Subcutaneous abdominal adipose tissue (tissue), 5 donors: ENCODE results near the gene JPT1.
"Not testable (repeated sequence)": the region's sequence is repeated elsewhere in the genome, so short reads cannot be mapped to it uniquely, and the experiment has no call there.

Source experiments
- H3K27ac ChIP-seq: one replicate; pipeline ENCODE4 v1.7.0; 2013; ENCODE audit warnings: low read depth, mild to moderate bottlenecking, inconsistent platforms, low read length, moderate library complexity
- H3K27me3 ChIP-seq, 5 donors: one replicate each; pipeline ENCODE4 v1.7.0; 2013; ENCODE audit warnings: low read length in 5 of 5, inconsistent platforms in 1 of 5; ENCODE audit not compliant: control insufficient read depth in 5 of 5, insufficient read depth in 4 of 5
- H3K36me3 ChIP-seq, 5 donors: one replicate each; pipeline ENCODE4 v1.7.0; 2013; ENCODE audit warnings: low read length in 5 of 5; ENCODE audit not compliant: control insufficient read depth in 5 of 5, insufficient read depth in 5 of 5
- H3K4me1 ChIP-seq, 5 donors: one replicate each; pipeline ENCODE4 v1.7.0; 2013; ENCODE audit warnings: low read length in 5 of 5, mild to moderate bottlenecking in 3 of 5, moderate library complexity in 1 of 5; ENCODE audit not compliant: control insufficient read depth in 5 of 5, insufficient read depth in 5 of 5
- H3K4me3 ChIP-seq, 5 donors: one replicate each; pipeline ENCODE4 v1.7.0; 2013; ENCODE audit warnings: low read length in 5 of 5, low read depth in 1 of 5
- H3K9ac ChIP-seq, 5 donors: one replicate each; pipeline ENCODE4 v1.7.0; 2013; ENCODE audit warnings: low read length in 5 of 5, mild to moderate bottlenecking in 4 of 5, moderate library complexity in 3 of 5
- H3K9me3 ChIP-seq, 5 donors: one replicate each; pipeline ENCODE4 v1.7.0; 2013; ENCODE audit warnings: low read length in 5 of 5; ENCODE audit not compliant: control insufficient read depth in 5 of 5
- donor health status: healthy.
- donor health status: healthy.
- donor health status: healthy.
- donor health status: healthy.
- donor health status: healthy.

The JPT1 gene

DNA sequence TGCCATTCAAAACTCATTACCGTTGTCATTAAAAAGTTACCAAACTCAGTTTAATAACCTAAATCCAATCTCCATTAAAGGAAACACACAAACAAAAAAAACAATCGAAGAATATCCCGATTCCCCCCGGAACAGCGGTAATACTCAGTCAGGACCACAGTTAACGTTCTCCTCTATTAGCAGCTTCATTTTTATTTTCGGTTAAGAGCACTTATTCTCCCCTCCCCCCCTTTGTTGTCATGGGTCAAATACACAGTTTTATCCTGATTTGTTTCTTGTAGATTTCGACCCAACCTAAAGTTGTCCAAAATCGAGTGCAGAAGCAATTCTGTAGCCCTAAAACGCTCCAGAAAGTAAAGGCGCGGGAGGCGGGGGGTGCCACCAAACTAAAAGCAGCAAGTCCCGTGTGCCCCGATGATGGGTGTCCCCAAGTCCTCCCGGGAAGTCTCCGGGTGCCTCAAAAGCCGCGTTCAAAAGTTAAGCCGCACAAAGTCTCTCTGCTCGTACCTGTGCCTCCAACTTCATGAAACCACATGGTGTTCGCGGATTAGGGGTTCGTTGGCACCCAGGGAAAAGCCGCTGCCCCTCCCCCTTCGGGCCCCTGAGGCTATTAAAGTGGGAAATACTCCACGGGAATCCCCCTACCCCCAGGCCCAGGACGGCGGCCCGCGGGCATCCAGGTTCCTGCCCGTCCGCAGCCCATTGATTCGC is 27.5 kb upstream of the JPT1 start:
- H3K27me3 ChIP-seq, result no peaks in the 10 kb centered on the region
- peak overlapping the region; percentile 92 for H3K27ac ChIP-seq
- H3K36me3 ChIP-seq, result peaks cover 0 to 20% (median 12%) of the 10 kb centered on the region in 5 donors
- peak overlapping the region; percentile 87 to 97 (median 90) for H3K4me3 ChIP-seq
- H3K4me1 ChIP-seq, result peaks cover 2 to 26% (median 20%) of the 10 kb centered on the region in 5 donors
- no peaks in the 10 kb centered on the region for H3K9me3 ChIP-seq
- H3K9ac ChIP-seq, result peak overlapping the region; percentile 60 to 97 (median 95)

DNA sequence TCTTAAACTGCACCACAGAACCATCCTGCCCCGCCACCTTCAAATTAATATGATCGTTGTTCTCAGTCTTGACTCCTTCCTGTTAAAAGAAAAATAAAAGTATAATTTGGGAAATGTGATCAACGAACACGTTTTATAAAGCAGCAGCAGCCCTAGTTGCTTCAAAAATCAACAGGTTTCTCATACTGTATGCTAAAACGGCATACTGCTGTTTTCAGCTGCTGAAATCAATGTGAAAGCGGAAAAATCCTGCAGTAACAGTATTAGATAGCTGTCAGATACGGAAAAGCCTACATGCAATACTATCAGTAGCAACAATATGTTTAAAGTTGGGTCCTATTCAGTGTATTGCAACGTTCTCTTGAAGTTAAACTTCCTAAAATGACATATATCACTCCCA is 26.8 kb upstream of the JPT1 start:
- Histone ChIP-seq H3K27ac (peak overlapping the region; percentile 92), H3K9ac (peak overlapping the region; percentile 60 to 97 (median 95))

GRCh38 chr17:75178453-75178852 is 24.1 kb upstream of the JPT1 start:
- no peak overlapping the region for H3K4me3 ChIP-seq
- no peaks in the 10 kb centered on the region for H3K27me3 ChIP-seq
- H3K4me1 ChIP-seq, result peaks cover 2 to 26% (median 18%) of the 10 kb centered on the region in 5 donors
- H3K9ac ChIP-seq, result no peak overlapping the region
- H3K9me3 ChIP-seq, result no peaks in the 10 kb centered on the region
- no peak overlapping the region for H3K27ac ChIP-seq
- H3K36me3 ChIP-seq, result peaks cover 2 to 51% (median 39%) of the 10 kb centered on the region in 5 donors

More for the DNA sequence above, 26.8 kb upstream of the JPT1 start:
- no peaks in the 10 kb centered on the region for H3K9me3 ChIP-seq
- peak overlapping the region; percentile 87 to 97 (median 90) for H3K4me3 ChIP-seq
- H3K36me3 ChIP-seq, result peaks cover 0 to 25% (median 16%) of the 10 kb centered on the region in 5 donors
- H3K4me1 ChIP-seq, result peaks cover 2 to 26% (median 20%) of the 10 kb centered on the region in 5 donors
- no peaks in the 10 kb centered on the region for H3K27me3 ChIP-seq

GRCh38 chr17:75176625-75177024 is 22.3 kb upstream of the JPT1 start:
- H3K36me3 ChIP-seq, result peaks cover 2 to 64% (median 46%) of the 10 kb centered on the region in 5 donors
- no peak overlapping the region for H3K9ac ChIP-seq
- no peaks in the 10 kb centered on the region for H3K9me3 ChIP-seq
- no peak overlapping the region for H3K4me3 ChIP-seq
- no peaks in the 10 kb centered on the region for H3K27me3 ChIP-seq
- peaks cover 2 to 18% (median 14%) of the 10 kb centered on the region in 5 donors for H3K4me1 ChIP-seq
- H3K27ac ChIP-seq, result no peak overlapping the region

DNA sequence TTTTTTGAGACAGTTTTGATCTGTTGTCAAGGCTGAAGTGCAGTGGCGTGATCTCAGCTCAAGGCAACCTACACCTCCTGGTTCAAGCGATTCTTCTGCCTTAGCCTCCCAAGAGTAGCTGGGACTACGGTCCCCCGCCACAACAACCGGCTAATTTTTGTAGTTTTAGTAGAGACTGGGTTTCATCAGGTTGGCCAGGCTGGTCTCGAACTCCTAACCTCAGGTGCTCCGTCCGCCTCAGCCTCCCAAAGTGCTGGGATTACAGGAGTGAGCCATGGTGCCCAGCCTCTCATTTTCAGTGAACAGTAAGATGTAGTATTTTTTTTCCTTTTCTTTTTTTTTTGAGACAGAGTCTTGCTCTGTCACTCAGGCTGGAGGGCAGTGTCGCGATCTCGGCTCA is 20.7 kb upstream of the JPT1 start:
- H3K9me3 ChIP-seq, result no peaks in the 10 kb centered on the region
- no peaks in the 10 kb centered on the region for H3K27me3 ChIP-seq
- no peak overlapping the region for H3K4me3 ChIP-seq
- no peak overlapping the region for H3K27ac ChIP-seq
- peaks cover 2 to 64% (median 46%) of the 10 kb centered on the region in 5 donors for H3K36me3 ChIP-seq
- H3K4me1 ChIP-seq, result peaks cover 0 to 6% (median 4%) of the 10 kb centered on the region in 5 donors
- H3K9ac ChIP-seq, result no peak overlapping the region

DNA sequence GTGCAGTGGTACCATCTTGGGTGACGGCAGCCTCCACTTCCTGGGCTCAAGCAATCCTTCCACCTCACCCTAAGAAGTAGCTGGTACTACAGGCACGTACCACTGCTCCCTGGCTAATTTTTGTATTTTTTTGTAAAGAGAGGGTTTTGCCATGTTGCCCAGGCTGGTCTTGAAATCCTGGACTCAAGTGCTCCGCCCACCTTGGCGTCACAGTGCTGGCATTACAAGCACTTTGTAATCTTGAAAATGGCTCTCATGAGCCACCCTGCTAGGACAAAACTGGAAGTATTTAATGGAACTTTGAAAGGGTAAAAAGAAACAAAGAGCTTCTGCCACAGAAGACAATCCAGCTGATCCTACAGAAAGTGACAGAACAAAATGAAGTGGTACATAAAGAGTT is 19.2 kb upstream of the JPT1 start:
- Histone ChIP-seq H3K36me3 (peaks cover 2 to 60% (median 41%) of the 10 kb centered on the region in 5 donors), H3K9me3 (no peaks in the 10 kb centered on the region), H3K9ac (peak overlapping the region in 1 of 5 donors; percentile 39), H3K27ac (no peak overlapping the region), H3K4me1 (no peaks in the 10 kb centered on the region), H3K4me3 (no peak overlapping the region), H3K27me3 (no peaks in the 10 kb centered on the region)

GRCh38 chr17:75168998-75169397 is 14.7 kb upstream of the JPT1 start:
- no peak overlapping the region for H3K27ac ChIP-seq
- no peaks in the 10 kb centered on the region for H3K4me1 ChIP-seq

DNA sequence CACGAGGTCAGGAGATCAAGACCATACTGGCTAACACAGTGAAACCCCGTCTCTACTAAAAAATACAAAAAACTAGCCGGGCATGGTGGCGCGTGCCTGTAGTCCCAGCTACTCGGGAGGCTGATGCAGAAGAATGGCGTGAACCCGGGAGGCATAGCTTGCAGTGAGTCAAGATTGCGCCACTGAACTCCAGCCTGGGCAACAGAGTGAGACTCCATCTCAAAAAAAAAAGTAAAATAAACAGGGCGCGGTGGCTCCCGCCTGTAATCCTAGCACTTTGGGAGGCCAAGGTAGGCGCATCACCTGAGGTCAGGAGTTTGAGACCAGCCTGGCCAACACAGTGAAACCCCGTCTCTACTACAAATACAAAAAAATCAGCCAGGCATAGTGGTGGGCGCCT is 10.3 kb upstream of the JPT1 start:
- H3K9ac ChIP-seq, H3K4me1 ChIP-seq, H3K4me3 ChIP-seq, H3K9me3 ChIP-seq, H3K27ac ChIP-seq, H3K27me3 ChIP-seq: not testable (repeated sequence)
- H3K36me3 ChIP-seq, result peaks cover 6 to 30% (median 21%) of the 10 kb centered on the region in 5 donors

More at GRCh38 chr17:75168998-75169397, 14.7 kb upstream of the JPT1 start:
- H3K36me3 ChIP-seq, result peaks cover 9 to 50% (median 30%) of the 10 kb centered on the region in 5 donors
- H3K9me3 ChIP-seq, result no peaks in the 10 kb centered on the region
- H3K9ac ChIP-seq, result no peak overlapping the region
- no peaks in the 10 kb centered on the region for H3K27me3 ChIP-seq
- H3K4me3 ChIP-seq, result no peak overlapping the region

DNA sequence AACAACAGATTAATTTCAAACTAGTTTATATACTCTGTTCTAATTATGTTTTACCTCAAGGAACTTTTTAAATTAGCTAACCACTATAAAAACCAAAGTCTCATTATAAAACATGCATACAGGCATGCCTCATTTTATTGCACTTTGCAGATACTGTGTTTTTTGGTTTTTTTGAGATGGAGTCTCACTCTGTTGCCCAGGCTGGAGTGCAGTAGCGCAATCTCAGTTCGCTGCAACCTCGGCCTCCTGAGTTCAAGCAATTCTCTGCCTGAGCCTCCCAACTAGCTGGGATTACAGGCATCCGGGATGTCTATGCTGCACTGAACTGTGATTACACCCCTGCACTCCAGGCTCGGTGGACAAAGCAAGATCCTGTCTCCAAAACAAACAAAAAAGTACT is 8.8 kb upstream of the JPT1 start:
- no peaks in the 10 kb centered on the region for H3K9me3 ChIP-seq
- no peaks in the 10 kb centered on the region for H3K4me1 ChIP-seq
- peaks cover 6 to 25% (median 16%) of the 10 kb centered on the region in 5 donors for H3K36me3 ChIP-seq
- no peak overlapping the region for H3K9ac ChIP-seq
- H3K27ac ChIP-seq, result no peak overlapping the region
- H3K27me3 ChIP-seq, result no peaks in the 10 kb centered on the region
- no peak overlapping the region for H3K4me3 ChIP-seq

DNA sequence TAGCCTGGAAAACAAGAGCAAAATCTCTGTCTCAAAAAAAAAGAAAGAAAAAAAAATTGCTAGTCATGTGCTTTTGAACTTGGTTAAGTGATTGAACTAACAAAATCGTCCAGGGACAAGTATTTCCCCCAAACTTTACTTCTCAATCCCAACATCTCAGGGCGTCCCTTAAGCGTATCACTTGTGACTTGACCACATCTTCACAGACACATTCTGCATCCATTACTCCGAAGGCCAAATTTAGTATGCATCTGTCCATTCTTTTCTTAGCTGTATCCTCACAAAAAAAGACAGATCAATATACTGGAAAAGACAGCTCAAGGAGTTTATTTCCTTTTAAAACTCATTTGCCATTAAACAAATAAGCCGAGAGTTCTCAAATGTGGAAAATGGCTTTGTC is 5.9 kb upstream of the JPT1 start:
- Histone ChIP-seq H3K4me3 (no peak overlapping the region), H3K4me1 (no peaks in the 10 kb centered on the region), H3K27ac (no peak overlapping the region), H3K36me3 (peaks cover 0 to 7% (median 3%) of the 10 kb centered on the region in 5 donors), H3K9me3 (no peaks in the 10 kb centered on the region), H3K9ac (no peak overlapping the region), H3K27me3 (no peaks in the 10 kb centered on the region)
